ENCODE results near the gene USP46. TPM values are rescaled to one million over a fixed set of nuclear protein-coding genes. Genes with fewer than 3 reads are reported as not detected.

USP46 gene
- total RNA-seq, 1 donor from 2014 or later: 7.7 TPM

GRCh38 chr4:52606040-52606439, 53.1 kb downstream of the USP46 start:
- no peaks in the 10 kb centered on the region for H3K27me3 Mint-ChIP-seq (ENCODE audit: low read depth)
- H3K4me1 Mint-ChIP-seq (ENCODE audit: low read depth): no peaks in the 10 kb centered on the region
- H3K27ac Mint-ChIP-seq: no peak overlapping the region
- no peaks in the 10 kb centered on the region for H3K9me3 Mint-ChIP-seq
- intact Hi-C loops (cut with micrococcal nuclease): no loop called here
- peaks cover 16% of the 10 kb centered on the region for H3K36me3 Mint-ChIP-seq (ENCODE audit: low read depth)
- no peak for DNase-seq (ENCODE audit: low spot score)
- no peak overlapping the region for H3K4me3 Mint-ChIP-seq (ENCODE audit: low read depth)

- no peaks in the 10 kb centered on the region for H3K4me1 Mint-ChIP-seq (ENCODE audit: low read depth)
- intact Hi-C loops (cut with micrococcal nuclease): no loop called here
- DNase-seq (ENCODE audit: low spot score): no peak
- H3K9me3 Mint-ChIP-seq: no peaks in the 10 kb centered on the region
- no peak overlapping the region for H3K27ac Mint-ChIP-seq
- H3K27me3 Mint-ChIP-seq (ENCODE audit: low read depth): no peaks in the 10 kb centered on the region
- H3K4me3 Mint-ChIP-seq (ENCODE audit: low read depth): no peak overlapping the region
- peaks cover 6% of the 10 kb centered on the region for H3K36me3 Mint-ChIP-seq (ENCODE audit: low read depth)
These were observed 54.9 kb downstream of the USP46 start for GRCh38 chr4:52604215-52604614.

GRCh38 chr4:52600275-52600674, 58.8 kb downstream of the USP46 start:
- H3K36me3 Mint-ChIP-seq (ENCODE audit: low read depth): peaks cover 10% of the 10 kb centered on the region
- DNase-seq (ENCODE audit: low spot score): no peak
- no peaks in the 10 kb centered on the region for H3K27me3 Mint-ChIP-seq (ENCODE audit: low read depth)
- H3K9me3 Mint-ChIP-seq: no peaks in the 10 kb centered on the region
- intact Hi-C loops (cut with micrococcal nuclease): no loop called here
- no peaks in the 10 kb centered on the region for H3K4me1 Mint-ChIP-seq (ENCODE audit: low read depth)
- H3K4me3 Mint-ChIP-seq (ENCODE audit: low read depth): no peak overlapping the region
- no peak overlapping the region for H3K27ac Mint-ChIP-seq

- no peak for DNase-seq (ENCODE audit: low spot score)
- H3K27ac Mint-ChIP-seq: no peak overlapping the region
- H3K4me3 Mint-ChIP-seq (ENCODE audit: low read depth): no peak overlapping the region
- H3K27me3 Mint-ChIP-seq (ENCODE audit: low read depth): no peaks in the 10 kb centered on the region
- no peaks in the 10 kb centered on the region for H3K9me3 Mint-ChIP-seq
- H3K4me1 Mint-ChIP-seq (ENCODE audit: low read depth): peaks cover 2% of the 10 kb centered on the region
- peaks cover 10% of the 10 kb centered on the region for H3K36me3 Mint-ChIP-seq (ENCODE audit: low read depth)
- intact Hi-C loops (cut with micrococcal nuclease): no loop called here
These were observed 64.1 kb downstream of the USP46 start for GRCh38 chr4:52595001-52595400.

- Mint-ChIP-seq H3K27ac (no peak overlapping the region), H3K4me3 (ENCODE audit: low read depth) (no peak overlapping the region), H3K4me1 (ENCODE audit: low read depth) (peaks cover 15% of the 10 kb centered on the region), H3K36me3 (ENCODE audit: low read depth) (peaks cover 10% of the 10 kb centered on the region), H3K9me3 (no peaks in the 10 kb centered on the region), H3K27me3 (ENCODE audit: low read depth) (no peaks in the 10 kb centered on the region)
- intact Hi-C loops (cut with micrococcal nuclease): no loop called here
- DNase-seq (ENCODE audit: low spot score): no peak
These were observed 66.8 kb downstream of the USP46 start for GRCh38 chr4:52592287-52592686.

- no peaks in the 10 kb centered on the region for H3K9me3 Mint-ChIP-seq
- peak; percentile 25 for DNase-seq (ENCODE audit: low spot score)
- peaks cover 17% of the 10 kb centered on the region for H3K4me1 Mint-ChIP-seq (ENCODE audit: low read depth)
- peaks cover 3% of the 10 kb centered on the region for H3K27me3 Mint-ChIP-seq (ENCODE audit: low read depth)
- intact Hi-C loops (cut with micrococcal nuclease): loop anchor here (5.0 kb wide), 3 partner anchors 73 to 393 kb away; no protein-coding TSS in a partner anchor
- peak overlapping the region; percentile 0 for H3K4me3 Mint-ChIP-seq (ENCODE audit: low read depth)
- H3K27ac Mint-ChIP-seq: peak overlapping the region; percentile 53
- H3K36me3 Mint-ChIP-seq (ENCODE audit: low read depth): no peaks in the 10 kb centered on the region
These were observed 70.1 kb downstream of the USP46 start for GRCh38 chr4:52588771-52589591.

- Mint-ChIP-seq H3K9me3 (no peaks in the 10 kb centered on the region), H3K27me3 (ENCODE audit: low read depth) (peaks cover 3% of the 10 kb centered on the region), H3K4me1 (ENCODE audit: low read depth) (peaks cover 17% of the 10 kb centered on the region), H3K27ac (no peak overlapping the region), H3K4me3 (ENCODE audit: low read depth) (no peak overlapping the region), H3K36me3 (ENCODE audit: low read depth) (no peaks in the 10 kb centered on the region)
- no peak for DNase-seq (ENCODE audit: low spot score)
- intact Hi-C loops (cut with micrococcal nuclease): loop anchor here (5.0 kb wide), 3 partner anchors 74 to 394 kb away; no protein-coding TSS in a partner anchor
These were observed 71.0 kb downstream of the USP46 start for GRCh38 chr4:52588097-52588496.

GRCh38 chr4:52586069-52586468, 73.0 kb downstream of the USP46 start:
- Mint-ChIP-seq H3K36me3 (ENCODE audit: low read depth) (no peaks in the 10 kb centered on the region), H3K4me1 (ENCODE audit: low read depth) (peaks cover 17% of the 10 kb centered on the region), H3K9me3 (no peaks in the 10 kb centered on the region), H3K27ac (no peak overlapping the region), H3K4me3 (ENCODE audit: low read depth) (no peak overlapping the region), H3K27me3 (ENCODE audit: low read depth) (peaks cover 3% of the 10 kb centered on the region)
- DNase-seq (ENCODE audit: low spot score): no peak
- intact Hi-C loops (cut with micrococcal nuclease): loop anchor here (5.0 kb wide), 3 partner anchors 76 to 396 kb away; no protein-coding TSS in a partner anchor

- intact Hi-C loops (cut with micrococcal nuclease): loop anchor here (5.0 kb wide), 3 partner anchors 77 to 397 kb away; no protein-coding TSS in a partner anchor
- Mint-ChIP-seq H3K9me3 (no peaks in the 10 kb centered on the region), H3K4me1 (ENCODE audit: low read depth) (peaks cover 16% of the 10 kb centered on the region), H3K27ac (no peak overlapping the region), H3K4me3 (ENCODE audit: low read depth) (no peak overlapping the region), H3K27me3 (ENCODE audit: low read depth) (peaks cover 3% of the 10 kb centered on the region), H3K36me3 (ENCODE audit: low read depth) (no peaks in the 10 kb centered on the region)
- no peak for DNase-seq (ENCODE audit: low spot score)
These were observed 73.7 kb downstream of the USP46 start for GRCh38 chr4:52585379-52585778.

- Mint-ChIP-seq H3K27me3 (ENCODE audit: low read depth) (peaks cover 5% of the 10 kb centered on the region), H3K4me3 (ENCODE audit: low read depth) (no peak overlapping the region), H3K9me3 (no peaks in the 10 kb centered on the region), H3K27ac (no peak overlapping the region), H3K36me3 (ENCODE audit: low read depth) (no peaks in the 10 kb centered on the region), H3K4me1 (ENCODE audit: low read depth) (peaks cover 2% of the 10 kb centered on the region)
- intact Hi-C loops (cut with micrococcal nuclease): no loop called here
- no peak for DNase-seq (ENCODE audit: low spot score)
These were observed 79.4 kb downstream of the USP46 start for GRCh38 chr4:52579602-52580272.

GRCh38 chr4:52578951-52579350, 80.2 kb downstream of the USP46 start:
- no peak for DNase-seq (ENCODE audit: low spot score)
- no peaks in the 10 kb centered on the region for H3K36me3 Mint-ChIP-seq (ENCODE audit: low read depth)

GRCh38 chr4:52577624-52577962, 81.5 kb downstream of the USP46 start:
- no peak overlapping the region for H3K27ac Mint-ChIP-seq
- no peak for DNase-seq (ENCODE audit: low spot score)
- peaks cover 2% of the 10 kb centered on the region for H3K4me1 Mint-ChIP-seq (ENCODE audit: low read depth)
- H3K4me3 Mint-ChIP-seq (ENCODE audit: low read depth): no peak overlapping the region
- H3K27me3 Mint-ChIP-seq (ENCODE audit: low read depth): peaks cover 5% of the 10 kb centered on the region
- no peaks in the 10 kb centered on the region for H3K36me3 Mint-ChIP-seq (ENCODE audit: low read depth)
- no peaks in the 10 kb centered on the region for H3K9me3 Mint-ChIP-seq
- intact Hi-C loops (cut with micrococcal nuclease): no loop called here

More at GRCh38 chr4:52578951-52579350, 80.2 kb downstream of the USP46 start:
- Mint-ChIP-seq H3K27ac (no peak overlapping the region), H3K4me1 (ENCODE audit: low read depth) (peaks cover 2% of the 10 kb centered on the region), H3K9me3 (no peaks in the 10 kb centered on the region), H3K4me3 (ENCODE audit: low read depth) (no peak overlapping the region), H3K27me3 (ENCODE audit: low read depth) (peaks cover 5% of the 10 kb centered on the region)
- intact Hi-C loops (cut with micrococcal nuclease): no loop called here

- no peak overlapping the region for H3K27ac Mint-ChIP-seq
- no peaks in the 10 kb centered on the region for H3K9me3 Mint-ChIP-seq
- H3K36me3 Mint-ChIP-seq (ENCODE audit: low read depth): no peaks in the 10 kb centered on the region
- intact Hi-C loops (cut with micrococcal nuclease): no loop called here
- H3K27me3 Mint-ChIP-seq (ENCODE audit: low read depth): peaks cover 5% of the 10 kb centered on the region
- H3K4me3 Mint-ChIP-seq (ENCODE audit: low read depth): no peak overlapping the region
- DNase-seq (ENCODE audit: low spot score): no peak
- peaks cover 2% of the 10 kb centered on the region for H3K4me1 Mint-ChIP-seq (ENCODE audit: low read depth)
These were observed 82.0 kb downstream of the USP46 start for GRCh38 chr4:52576961-52577623.

Measured in activated T-helper 2 cell treated with anti-CD3 and anti-CD28 coated beads, Interferon-gamma antibody, Interleukin-2, Interleukin-4, amounts not matched to agents 10 μg/mL and 5 μg/mL and 100 μg/mL, durations not matched to agents 14 hours and 24 hours and 36 hours (primary cell).